HFFc6 (cell line): ENCODE measurements around the gene PPP1R16B. TPM values are rescaled to one million over a fixed set of nuclear protein-coding genes. Genes with fewer than 3 reads are reported as not detected.

ENCODE experiments used
- DNase-seq: peaks from one replicate; pipeline ENCODE4 v3.0.0-alpha.2; 2018
- H3K27ac Mint-ChIP-seq: 2 replicates; pipeline ENCODE4 v1.8.0; 2020; ENCODE audit warnings: mild to moderate bottlenecking, mixed read lengths
- H3K27me3 Mint-ChIP-seq: 2 replicates; pipeline ENCODE4 v1.8.0; 2021; ENCODE audit warnings: mild to moderate bottlenecking, moderate library complexity, mixed read lengths; ENCODE audit not compliant: insufficient read depth
- H3K36me3 Mint-ChIP-seq: 2 replicates; pipeline ENCODE4 v1.8.0; 2021; ENCODE audit warnings: low read depth, mixed read lengths
- H3K4me1 Mint-ChIP-seq: 2 replicates; pipeline ENCODE4 v1.8.0; 2020; ENCODE audit warnings: low read depth, mixed read lengths
- H3K4me3 Mint-ChIP-seq: 2 replicates; pipeline ENCODE4 v1.8.0; 2020; ENCODE audit warnings: mild to moderate bottlenecking, moderate library complexity, mixed read lengths
- H3K9me3 Mint-ChIP-seq: 2 replicates; pipeline ENCODE4 v1.8.0; 2020; ENCODE audit warnings: mild to moderate bottlenecking, mixed read lengths
- total RNA-seq, 6 experiments: library from RNA; stranded (reverse); fragmentation: NEBNext Ultra II Directional; extraction: Animal tissue kit (Norgen Biotek cat#: 25700); gene quantifications; 2 replicates in 1 of 6; 3 replicates in 5 of 6; pipeline ENCODE4 v1.2.3, GENCODE V29; 2021
- TF ChIP-seq, protein P1 (sequence below): fragments of 200-600 bp; sonication (generic); IDR thresholded peaks from 2 replicates; pipeline ENCODE4 v1.5.0; 2021; ENCODE audit warnings: antibody characterized with exemption, mild to moderate bottlenecking

PPP1R16B gene
- total RNA-seq, 6 experiments from 2014 or later = not detected

DNA sequence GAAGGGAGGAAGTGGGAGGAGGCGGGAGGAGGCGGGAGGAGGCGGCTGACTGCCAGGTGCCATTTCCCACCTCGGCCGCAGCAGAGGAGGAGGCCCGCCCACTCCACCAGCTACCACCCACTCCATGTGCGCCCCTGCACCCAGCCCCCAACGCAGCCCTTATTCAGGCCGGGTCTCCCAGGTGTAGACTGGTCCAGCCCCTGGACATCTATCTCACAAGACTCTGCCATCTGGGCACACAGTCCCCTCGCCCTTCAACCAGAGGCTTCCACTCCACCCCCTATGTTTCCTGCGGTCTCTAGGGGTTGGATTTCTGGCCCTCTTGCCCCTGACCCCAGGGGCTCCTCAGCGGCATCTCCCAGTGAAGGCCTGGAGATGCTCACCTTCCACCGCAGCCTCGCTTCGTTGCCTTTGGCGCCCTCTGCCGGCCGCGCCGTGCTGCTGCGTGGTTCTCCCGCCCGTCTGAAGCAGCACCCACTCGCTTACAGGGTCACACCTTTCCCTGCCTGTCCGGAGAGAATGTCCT is 88.1 kb downstream of the PPP1R16B start:
- Mint-ChIP-seq H3K27me3 (peaks cover 34% of the 10 kb centered on the region), H3K27ac (no peak overlapping the region)
- DNase-seq = peak; percentile 15

GRCh38 chr20:38894091-38894847 is 88.8 kb downstream of the PPP1R16B start:
- TF ChIP-seq, protein P1, sequence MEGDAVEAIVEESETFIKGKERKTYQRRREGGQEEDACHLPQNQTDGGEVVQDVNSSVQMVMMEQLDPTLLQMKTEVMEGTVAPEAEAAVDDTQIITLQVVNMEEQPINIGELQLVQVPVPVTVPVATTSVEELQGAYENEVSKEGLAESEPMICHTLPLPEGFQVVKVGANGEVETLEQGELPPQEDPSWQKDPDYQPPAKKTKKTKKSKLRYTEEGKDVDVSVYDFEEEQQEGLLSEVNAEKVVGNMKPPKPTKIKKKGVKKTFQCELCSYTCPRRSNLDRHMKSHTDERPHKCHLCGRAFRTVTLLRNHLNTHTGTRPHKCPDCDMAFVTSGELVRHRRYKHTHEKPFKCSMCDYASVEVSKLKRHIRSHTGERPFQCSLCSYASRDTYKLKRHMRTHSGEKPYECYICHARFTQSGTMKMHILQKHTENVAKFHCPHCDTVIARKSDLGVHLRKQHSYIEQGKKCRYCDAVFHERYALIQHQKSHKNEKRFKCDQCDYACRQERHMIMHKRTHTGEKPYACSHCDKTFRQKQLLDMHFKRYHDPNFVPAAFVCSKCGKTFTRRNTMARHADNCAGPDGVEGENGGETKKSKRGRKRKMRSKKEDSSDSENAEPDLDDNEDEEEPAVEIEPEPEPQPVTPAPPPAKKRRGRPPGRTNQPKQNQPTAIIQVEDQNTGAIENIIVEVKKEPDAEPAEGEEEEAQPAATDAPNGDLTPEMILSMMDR = peak; percentile 68
- Mint-ChIP-seq H3K9me3 (no peaks in the 10 kb centered on the region), H3K27ac (no peak overlapping the region), H3K4me3 (no peak overlapping the region; the same call in 1 of the 2 replicates), H3K4me1 (peaks cover 7% of the 10 kb centered on the region), H3K27me3 (peaks cover 34% of the 10 kb centered on the region), H3K36me3 (no peaks in the 10 kb centered on the region)
- no peak for DNase-seq

More for the DNA sequence above, 88.1 kb downstream of the PPP1R16B start:
- no peaks in the 10 kb centered on the region for H3K9me3 Mint-ChIP-seq
- no peaks in the 10 kb centered on the region for H3K36me3 Mint-ChIP-seq
- peaks cover 7% of the 10 kb centered on the region for H3K4me1 Mint-ChIP-seq
- TF ChIP-seq, protein P1 = peak; percentile 94
- no peak overlapping the region for H3K4me3 Mint-ChIP-seq

DNA sequence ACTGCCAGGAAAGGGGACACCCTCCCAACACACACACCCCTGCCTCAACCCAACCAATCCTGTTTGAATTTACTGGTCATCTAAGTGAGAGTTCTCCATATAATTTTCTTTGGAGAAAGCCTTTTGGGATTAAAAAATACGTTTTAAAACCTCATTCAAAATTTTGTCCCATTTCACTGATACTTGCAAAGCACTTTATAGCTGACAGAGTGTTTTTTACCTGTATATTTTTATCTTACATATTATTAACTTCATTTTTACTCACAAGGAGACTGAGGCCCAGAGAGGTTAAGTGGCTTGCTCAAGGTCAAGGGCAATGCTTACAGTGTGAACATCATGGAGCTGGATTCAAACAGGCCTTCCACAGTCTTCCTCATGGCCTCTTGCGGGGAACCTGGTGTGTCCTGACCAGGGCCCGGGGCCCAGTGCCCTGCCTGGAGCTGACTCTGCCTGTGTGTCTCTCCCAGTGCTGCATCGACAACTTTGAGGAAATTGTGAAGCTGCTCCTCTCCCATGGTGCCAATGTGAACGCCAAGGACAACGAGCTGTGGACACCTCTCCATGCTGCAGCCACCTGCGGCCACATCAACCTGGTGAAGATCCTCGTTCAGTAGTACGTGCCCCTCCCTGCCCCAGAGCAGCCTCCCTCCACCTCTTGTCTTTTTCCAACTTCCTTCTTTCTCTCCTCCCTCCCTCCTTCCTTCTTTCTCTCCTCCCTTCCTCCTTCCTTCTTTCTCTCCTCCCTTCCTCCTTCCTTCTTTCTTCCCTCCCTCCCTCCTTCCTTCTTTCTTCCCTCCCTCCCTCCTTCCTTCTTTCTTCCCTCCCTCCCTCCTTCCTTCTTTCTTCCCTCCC is 89.8 kb downstream of the PPP1R16B start:
- H3K4me3 Mint-ChIP-seq = no peak overlapping the region
- peaks cover 40% of the 10 kb centered on the region for H3K27me3 Mint-ChIP-seq
- no peak for DNase-seq
- H3K4me1 Mint-ChIP-seq = peaks cover 7% of the 10 kb centered on the region
- TF ChIP-seq, protein P1 = no peak
- no peaks in the 10 kb centered on the region for H3K9me3 Mint-ChIP-seq
- no peaks in the 10 kb centered on the region for H3K36me3 Mint-ChIP-seq
- no peak overlapping the region for H3K27ac Mint-ChIP-seq

DNA sequence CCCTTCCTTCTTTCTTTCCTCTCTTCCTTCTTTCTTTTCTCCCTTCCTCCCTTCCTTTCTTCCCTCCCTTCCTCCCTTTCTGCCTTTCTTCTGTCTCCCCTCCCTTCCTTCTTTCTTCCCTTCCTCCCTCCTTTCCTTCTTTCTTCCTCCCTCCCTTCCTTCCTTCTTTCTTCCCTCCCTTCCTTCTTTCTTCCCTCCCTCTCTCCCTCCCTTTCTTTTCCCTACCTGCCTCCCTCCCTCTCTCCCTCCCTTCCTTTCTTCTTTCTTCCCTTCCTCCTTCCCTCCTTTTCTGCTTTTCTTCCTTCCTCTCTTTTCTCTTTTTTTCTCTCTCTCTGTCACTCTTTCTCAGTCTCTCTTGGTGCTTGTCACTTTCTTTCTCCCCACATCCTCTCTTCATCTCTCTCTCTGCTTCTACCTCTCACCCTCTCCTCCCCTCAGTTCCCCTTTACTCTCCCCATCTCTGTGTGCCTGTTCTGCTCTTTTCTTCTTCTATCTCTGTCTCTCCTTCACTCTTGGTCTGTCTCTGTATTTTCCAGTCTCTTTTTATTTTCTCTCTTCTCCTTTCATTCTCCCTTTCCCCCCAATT is 90.6 kb downstream of the PPP1R16B start:
- Mint-ChIP-seq H3K9me3 (no peaks in the 10 kb centered on the region), H3K27me3 (peaks cover 42% of the 10 kb centered on the region), H3K27ac (no peak overlapping the region), H3K4me1 (peaks cover 7% of the 10 kb centered on the region), H3K36me3 (no peaks in the 10 kb centered on the region), H3K4me3 (no peak overlapping the region)
- TF ChIP-seq, protein P1 = no peak
- DNase-seq = no peak

DNA sequence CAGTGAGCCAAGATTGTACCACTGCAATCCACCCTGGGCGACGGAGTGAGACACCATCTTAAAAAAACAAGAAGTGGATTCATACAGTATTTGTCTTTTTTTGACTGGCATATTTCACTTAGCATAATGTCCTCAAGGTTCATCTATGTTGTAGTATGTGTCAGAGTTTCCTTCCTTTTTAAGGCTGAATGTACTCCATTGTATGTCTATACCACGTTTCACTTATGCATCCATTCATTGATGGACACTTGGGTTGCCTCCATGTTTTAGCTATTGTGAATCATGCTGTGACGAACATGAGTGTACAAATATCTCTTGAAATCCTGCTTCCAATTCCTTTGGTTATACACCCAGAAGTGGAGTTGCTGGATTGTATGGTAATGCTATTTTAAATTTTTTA is 91.8 kb downstream of the PPP1R16B start:
- TF ChIP-seq, protein P1 = no peak
- Mint-ChIP-seq H3K27me3 (peaks cover 47% of the 10 kb centered on the region), H3K9me3 (no peaks in the 10 kb centered on the region), H3K4me1 (peaks cover 7% of the 10 kb centered on the region), H3K36me3 (no peaks in the 10 kb centered on the region), H3K4me3 (no peak overlapping the region), H3K27ac (no peak overlapping the region)
- DNase-seq = no peak
